NK-92 treated with Interleukin-12 subunit alpha and Interleukin-12 subunit beta, amount 100 ng/mL, for 24 hours (cell line): ENCODE results near the gene SMIM1.

Experiments
- DNase-seq: peaks from one replicate; lab custom pipeline; 2025; lab: John Stamatoyannopoulos, UW

SMIM1 gene

DNA sequence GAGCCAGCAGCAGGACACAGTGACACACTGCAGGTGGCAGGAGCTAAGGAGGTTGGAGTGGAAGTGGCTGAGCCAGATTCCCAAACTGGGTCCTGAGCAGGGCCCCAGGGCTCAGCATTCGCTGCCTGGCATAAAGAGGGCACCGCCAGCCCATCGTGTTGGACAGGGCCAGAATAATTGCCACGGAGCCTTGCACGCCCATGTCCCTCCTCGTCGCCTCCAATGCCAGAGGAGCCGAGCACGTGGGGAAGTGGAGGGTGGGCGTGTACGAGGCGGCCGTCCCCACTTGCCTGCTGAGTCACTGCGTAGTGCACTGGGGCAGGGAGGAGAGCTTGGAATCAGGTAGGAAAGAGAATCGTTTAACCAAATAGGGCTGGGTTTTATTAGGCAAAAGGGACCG lies 49.9 kb downstream of the SMIM1 start:
- DNase-seq = no peak

DNA sequence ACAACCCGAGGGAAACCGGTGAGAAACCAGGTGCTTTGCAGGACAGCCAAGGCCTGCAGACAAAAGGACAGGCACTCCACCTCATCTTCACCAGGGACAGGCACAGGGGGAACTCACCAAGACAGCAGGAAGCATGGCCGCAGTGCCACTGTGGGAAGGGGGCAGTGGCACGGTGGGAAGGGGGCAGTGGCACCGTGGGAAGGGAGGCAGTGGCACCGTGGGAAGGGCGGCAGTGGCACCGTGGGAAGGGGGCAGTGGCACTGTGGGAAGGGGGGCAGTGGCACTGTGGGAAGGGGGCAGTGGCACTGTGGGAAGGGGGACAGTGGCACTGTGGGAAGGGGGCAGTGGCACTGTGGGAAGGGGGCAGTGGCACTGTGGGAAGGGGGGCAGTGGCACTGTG lies 52.1 kb downstream of the SMIM1 start:
- DNase-seq = no peak

DNA sequence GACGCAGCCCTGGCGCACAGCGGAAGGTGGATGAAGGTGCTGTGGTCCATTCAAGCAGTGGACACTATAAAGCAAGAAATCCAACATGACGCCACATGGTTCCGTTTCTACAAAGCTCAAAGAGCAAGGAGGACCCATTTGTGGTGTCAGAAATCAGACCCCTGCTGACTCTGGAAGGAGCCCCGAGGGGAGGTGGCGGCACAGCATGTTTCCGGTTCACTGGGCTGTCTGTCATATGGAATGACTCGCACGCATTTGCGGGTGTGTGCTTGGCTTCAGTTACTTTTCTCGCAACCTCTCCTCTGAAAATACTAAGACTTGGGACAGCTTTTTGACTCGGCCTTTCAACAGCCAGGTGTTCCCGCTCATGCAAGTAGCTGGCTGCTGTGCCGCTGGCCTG lies 52.8 kb downstream of the SMIM1 start:
- no peak for DNase-seq
